SH-SY5Y (cell line): ENCODE results near the gene PHLDB2.

Experiments used
- GATA2 ChIP-seq: IDR thresholded peaks from 2 replicates; pipeline ENCODE4 v1.6.1; 2011; ENCODE audit warnings: mild to moderate bottlenecking, low read depth, low read length
- GATA3 ChIP-seq: IDR thresholded peaks from 2 replicates; pipeline ENCODE4 v1.6.1; 2011; ENCODE audit warnings: low read depth, mild to moderate bottlenecking, low read length, moderate library complexity

GRCh38 chr3:111936191-111936841 is 77.3 kb downstream of the PHLDB2 start:
- TF ChIP-seq GATA2 (no peak), GATA3 (no peak)
